ENCODE data around the gene DNM1.

The DNM1 gene

DNA sequence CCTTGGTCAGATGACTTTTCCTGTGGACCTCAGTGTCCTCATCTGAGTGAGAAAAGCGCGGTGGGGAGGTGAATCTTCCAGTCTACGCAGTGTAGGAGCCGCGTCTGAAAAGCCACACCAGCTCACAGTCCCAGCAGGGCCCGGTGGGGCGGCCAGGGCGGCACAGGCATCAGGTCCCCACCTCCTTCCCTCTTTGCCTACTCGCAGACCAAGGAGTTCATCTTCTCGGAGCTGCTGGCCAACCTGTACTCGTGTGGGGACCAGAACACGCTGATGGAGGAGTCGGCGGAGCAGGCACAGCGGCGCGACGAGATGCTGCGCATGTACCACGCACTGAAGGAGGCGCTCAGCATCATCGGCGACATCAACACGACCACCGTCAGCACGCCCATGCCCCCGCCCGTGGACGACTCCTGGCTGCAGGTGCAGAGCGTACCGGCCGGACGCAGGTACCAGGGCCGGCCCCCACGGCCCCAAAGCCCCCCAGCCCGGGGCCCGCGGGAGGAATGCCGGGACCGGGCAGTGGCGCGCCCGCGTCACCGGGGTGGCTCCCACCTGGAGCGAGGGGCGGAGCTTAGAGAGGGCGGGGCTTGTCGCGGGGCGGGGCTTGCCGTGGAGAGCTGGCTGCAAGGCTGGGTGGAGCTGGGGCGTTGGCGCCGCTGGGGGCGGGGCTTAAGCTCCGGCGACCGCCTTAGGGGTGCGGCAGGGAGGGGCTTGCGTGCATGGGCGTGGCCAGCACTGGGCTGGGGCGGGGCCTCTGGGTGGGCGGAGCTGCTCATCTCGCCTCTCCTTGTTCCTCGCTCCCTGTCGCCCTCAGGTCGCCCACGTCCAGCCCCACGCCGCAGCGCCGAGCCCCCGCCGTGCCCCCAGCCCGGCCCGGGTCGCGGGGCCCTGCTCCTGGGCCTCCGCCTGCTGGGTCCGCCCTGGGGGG lies 47.0 kb downstream of the DNM1 start:
- in situ Hi-C loops (cut with HindIII; ENCODE audit: low sequenced_read_pairs) = no loop called here

DNA sequence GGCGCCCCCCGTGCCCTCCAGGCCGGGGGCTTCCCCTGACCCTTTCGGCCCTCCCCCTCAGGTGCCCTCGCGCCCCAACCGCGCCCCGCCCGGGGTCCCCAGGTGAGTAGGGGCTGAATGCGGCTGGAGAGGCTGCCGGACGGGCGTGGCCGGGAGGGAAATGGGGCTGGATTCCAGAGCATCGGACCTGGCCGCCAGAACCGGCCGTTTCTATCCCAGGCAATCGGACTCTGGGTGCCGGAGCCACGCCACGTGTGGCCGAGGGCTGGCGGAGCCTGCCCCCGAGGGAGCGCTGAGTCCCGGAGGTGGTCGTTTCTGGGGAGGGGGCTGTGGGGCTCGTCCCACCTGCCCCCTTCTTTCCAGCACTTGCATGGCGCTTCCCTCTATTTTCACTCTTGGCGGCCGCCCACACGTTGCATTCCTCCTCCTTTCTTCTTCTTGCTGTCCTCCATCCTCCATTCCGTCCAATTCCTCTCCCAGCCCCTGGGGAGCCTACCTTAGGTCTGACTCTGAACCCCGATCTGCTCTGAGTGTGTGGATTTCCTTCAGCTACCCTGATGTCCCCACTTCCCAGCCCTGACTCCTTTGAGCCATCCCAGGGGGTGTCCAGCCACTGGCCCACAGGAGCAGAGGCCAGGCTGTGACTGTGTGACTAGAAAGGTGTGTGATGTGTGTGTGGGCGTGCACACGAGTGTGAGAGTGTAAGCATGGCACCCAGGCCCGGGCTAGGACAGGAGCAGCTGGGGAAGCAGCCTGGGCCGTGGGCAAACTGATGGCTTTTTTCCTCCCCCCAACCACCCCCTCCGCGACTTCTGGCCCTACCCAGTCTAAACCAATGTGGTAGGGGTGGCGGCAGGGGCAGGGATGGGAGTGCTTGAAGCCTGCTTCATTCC lies 47.9 kb downstream of the DNM1 start:
- in situ Hi-C loops (cut with HindIII; ENCODE audit: low sequenced_read_pairs) = no loop called here

DNA sequence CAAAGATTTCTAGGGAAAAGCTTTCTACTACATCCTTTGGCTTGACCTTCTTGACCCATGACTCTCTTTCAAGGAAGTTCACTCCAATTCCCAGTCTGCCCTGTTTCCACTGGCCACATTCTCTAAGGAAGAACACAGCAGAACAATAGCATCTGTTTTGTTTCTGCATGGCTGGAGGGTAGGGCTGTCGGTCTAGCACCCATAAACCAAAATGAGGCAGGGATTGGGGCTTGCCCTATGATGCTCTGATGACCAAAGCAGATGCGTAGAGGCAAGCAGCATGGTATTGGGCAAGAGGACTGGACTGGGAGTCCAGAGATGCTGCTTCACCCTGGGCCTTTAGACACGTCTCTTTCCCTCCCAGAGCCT lies 48.5 kb downstream of the DNM1 start:
- in situ Hi-C loops (cut with HindIII; ENCODE audit: low sequenced_read_pairs) = no loop called here

DNA sequence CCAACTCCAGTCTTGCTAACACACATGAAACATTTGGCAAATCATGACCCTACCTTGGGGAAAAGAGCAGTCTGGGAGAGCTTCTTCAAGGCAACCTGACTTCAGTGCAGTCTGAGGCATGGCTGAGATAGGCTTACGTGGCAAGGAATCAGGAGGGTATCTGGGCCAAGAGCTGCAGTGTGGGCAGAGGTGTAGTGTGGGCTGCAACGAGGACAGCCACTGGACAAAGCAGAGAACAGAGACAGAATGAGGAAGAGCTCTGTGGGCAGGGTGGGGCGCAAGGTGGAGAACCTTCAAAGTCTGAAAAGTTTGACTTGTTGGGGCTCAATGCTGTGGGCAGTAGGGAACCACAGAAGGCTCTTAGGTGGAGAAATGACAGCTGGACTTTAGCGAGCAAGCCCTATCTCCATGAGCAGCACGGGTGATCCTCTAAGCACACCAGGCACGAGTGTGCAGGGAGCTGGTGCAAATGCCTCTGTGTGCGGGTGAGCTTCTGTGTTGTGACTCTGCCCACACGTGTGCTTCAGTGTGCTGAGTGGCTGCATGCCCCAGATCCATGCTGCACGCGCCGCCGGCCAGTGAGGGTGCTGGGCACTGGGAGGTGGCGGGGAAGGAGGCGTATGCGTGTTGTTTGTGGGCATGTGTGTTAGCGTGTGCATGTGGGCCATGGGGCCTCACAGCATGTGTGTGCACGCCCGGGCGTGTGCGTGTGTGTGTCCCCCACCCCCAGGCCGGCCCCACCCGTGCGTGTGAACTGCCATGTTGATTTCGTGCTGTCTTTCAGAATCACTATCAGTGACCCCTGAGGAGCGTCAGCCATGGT lies 49.3 kb downstream of the DNM1 start:
- in situ Hi-C loops (cut with HindIII; ENCODE audit: low sequenced_read_pairs) = no loop called here

DNA sequence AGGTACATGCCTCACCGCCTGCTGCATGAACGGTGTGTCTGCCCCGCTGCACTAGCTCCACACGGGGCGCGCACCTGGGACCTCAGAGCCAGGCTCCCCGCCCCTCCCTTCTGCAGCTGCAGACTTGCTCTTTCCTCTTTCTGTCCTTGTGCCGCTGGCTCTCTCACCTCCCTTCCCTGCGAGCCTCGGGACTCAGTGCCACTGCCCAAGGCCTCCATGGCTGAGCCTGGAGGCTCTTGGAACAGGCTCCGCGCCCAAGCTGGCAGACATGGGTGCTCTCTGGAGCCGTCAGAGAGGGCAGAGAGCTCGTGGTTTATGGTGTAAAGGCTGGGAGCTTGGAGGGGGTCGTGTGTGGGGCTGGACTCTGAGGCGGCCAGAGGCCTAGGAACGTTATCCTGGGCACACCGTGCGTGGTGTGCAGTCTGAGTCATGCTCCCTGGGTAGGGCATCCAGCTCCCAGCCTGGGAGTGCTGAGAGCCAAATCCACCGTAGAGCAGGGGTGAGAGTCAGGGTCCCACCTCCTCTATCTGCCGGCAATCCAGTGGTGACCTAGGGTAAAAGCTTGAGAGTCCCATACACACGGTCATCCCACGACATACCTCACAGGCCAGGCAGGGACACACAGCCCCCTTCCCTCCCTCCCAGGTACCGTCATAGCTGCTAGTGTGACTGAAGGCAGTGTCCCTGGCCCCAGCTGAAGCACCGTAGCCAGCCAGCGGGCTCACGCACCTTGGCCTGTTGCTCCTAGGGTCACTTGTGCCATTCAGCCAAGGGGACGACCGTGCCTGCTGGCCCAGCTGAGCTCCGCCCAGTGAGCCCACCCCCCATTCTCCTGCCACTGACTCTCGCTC lies 50.2 kb downstream of the DNM1 start:
- in situ Hi-C loops (cut with HindIII; ENCODE audit: low sequenced_read_pairs) = no loop called here

DNA sequence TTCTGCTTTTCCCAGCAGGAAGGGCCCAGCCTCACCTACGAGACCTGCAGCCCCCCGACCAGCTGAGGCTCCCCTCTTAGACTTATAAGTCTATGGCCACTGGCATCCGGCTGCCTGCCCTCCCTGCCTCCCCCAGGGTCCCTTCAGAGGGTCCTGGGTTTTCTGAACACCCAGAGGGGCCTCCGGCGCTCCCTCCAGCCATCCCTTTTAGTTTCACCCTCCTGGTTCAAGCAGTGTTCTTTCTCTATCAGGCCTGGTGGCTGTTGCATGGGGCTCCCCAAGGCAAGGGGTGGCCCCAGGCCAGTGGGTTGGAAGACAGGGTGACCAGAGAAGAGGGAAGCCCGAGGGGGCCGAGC lies 50.8 kb downstream of the DNM1 start:
- in situ Hi-C loops (cut with HindIII; ENCODE audit: low sequenced_read_pairs) = no loop called here

DNA sequence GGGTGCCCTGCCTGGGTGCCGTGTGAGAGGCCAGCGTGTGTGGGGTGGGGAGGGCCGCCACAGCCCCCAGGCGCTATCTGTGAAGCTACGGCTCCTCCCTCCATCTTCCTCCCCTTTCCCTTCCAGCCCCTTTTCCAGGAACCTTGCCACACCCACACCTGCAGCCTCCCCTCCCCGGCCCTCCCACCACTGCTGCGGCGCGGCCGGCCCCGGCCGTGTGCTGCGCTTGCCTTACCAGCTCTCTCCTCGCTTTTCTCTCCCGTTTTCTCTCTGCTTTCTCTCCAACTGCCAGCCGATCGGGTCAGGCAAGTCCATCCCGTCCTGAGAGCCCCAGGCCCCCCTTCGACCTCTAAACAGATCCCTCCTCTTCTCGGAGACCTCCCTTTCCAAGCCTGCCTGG lies 51.2 kb downstream of the DNM1 start:
- in situ Hi-C loops (cut with HindIII; ENCODE audit: low sequenced_read_pairs) = no loop called here

DNA sequence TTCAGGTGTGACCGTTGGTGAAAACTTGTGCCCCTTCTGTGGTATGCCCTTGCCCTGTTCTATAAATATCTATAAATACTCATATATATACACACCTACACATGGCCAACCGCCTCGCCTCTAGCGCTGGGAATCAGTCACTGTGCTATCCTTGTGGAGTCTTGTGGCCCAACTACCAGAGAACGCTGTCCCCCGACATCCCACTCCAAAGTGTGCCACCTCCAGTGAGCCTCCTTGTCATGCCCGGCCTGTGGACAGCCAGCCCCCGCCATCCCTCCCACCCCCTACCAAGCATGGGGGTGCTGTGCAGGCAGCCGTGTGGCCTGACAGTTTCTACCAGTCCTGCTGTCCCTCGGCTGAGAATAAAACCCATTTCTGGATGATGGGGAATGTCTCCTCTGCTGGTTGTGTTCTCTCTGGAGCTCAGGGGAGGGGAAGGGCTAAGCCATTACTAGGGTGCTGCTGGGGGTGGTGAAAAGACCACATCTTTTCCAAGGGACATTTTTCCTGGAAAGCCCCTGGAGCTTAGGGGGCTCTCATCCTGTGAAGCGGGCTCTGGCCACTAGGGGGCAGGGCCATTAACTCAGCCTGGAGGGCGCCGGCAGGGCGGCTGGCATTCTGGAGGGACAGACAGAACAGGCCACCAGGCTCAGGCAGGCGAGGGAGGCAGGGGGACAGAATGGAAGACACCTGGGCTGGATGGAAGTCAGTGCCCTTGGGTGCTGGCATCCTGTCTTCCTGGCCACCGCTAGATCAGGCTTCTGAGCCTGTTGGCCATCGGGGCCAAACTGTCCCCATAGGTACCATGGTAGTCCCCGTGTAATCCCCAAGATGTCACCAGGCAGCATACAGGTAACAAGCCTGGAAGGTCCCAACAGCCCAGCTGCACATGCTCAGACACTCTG lies 51.9 kb downstream of the DNM1 start:
- in situ Hi-C loops (cut with HindIII; ENCODE audit: low sequenced_read_pairs) = no loop called here

DNA sequence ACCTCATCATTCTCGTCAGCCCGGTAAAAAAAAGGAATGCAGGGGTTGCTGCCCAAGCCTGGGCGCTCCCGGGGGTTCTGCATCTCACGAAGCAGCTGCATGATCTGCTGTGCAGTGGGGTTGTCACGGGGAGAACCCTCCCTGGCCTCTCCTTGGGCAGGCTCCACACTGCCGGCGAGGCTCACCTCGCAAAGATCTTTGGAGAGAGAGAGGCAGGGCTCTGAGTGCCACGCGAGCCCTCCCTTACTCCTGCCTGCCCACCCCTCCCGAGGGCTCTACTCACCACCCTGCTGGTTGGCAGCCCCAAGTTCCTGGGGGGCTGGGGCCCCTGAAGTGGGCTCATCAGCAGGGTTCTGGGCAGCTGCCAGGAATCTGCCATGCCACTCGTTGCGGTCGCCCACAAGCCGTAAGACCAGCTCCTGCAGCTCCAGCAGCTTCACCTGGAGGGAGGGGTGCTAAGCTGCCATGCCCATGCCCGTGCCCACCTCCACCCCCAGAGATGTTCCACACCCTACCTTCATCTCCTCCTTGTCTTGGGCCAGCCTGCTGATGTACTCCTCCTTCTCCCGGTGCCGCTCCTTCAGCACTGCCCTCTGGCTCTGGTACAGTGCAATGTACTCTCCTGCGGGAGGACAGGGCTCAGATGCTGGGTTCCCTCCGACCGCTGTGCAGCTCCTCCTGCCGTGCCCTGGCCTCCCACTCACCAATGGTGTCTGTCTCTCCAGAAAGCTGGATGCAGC lies 54.1 kb downstream of the DNM1 start:
- in situ Hi-C loops (cut with HindIII; ENCODE audit: low sequenced_read_pairs) = no loop called here

DNA sequence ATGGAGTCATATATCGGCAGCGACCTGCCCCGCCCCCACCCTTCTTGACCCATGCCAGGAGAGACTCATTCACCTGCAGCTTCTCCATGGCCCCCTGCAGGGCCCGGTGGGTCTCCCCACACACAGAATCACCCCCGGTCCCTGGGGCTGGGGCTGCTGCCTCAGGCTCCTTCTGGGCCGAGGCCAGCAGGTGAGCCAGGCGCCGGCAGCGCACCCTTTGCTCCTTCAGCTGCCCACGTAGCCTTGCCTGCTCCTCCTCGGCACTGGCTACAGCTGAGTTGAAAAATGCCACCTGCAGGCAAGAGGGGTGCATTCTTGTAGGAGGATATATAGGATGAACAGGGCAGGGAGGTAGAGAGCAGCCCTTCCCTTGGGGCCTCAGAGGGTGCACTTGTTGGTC lies 54.7 kb downstream of the DNM1 start:
- in situ Hi-C loops (cut with HindIII; ENCODE audit: low sequenced_read_pairs) = no loop called here

DNA sequence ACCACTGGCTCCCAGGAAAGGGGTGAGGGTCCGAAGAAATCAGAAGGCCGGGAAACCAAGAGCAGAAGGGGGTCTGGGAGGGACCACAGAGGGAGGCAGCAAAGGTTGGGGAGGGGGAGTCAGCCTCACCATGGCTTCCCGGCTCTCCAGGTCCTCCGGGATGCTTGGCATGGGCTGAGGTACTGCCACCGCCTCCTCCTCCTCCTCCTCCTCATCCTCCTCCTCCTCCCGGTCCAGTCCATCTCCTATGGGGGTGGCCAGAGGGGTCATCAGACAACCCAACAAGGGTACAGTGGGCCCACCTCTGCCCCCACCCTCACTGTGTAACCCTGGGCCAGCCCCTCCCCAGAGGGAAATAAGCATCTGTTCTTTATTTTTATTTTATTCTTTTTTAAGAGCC lies 55.1 kb downstream of the DNM1 start:
- in situ Hi-C loops (cut with HindIII; ENCODE audit: low sequenced_read_pairs) = no loop called here

DNA sequence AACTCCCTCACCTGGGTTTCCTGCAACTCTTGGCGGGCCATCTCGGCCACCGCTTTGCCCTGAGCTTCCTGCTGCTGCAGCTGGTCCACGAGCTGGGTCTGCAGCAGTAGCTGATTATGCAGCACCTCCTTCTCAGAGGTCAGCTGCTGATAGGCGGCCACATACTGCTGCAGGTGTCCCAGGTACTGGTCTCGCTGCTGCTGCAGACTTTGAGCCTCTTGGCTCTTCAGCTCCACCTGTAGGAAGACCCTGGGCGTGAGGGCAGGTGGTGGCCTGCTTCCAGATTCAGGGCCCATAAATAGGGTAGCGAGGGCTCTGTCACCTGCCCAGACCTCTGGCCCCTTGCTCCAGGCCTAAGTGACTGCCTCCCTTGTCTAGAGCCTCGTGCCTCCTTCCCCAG lies 56.0 kb downstream of the DNM1 start:
- in situ Hi-C loops (cut with HindIII; ENCODE audit: low sequenced_read_pairs) = no loop called here

DNA sequence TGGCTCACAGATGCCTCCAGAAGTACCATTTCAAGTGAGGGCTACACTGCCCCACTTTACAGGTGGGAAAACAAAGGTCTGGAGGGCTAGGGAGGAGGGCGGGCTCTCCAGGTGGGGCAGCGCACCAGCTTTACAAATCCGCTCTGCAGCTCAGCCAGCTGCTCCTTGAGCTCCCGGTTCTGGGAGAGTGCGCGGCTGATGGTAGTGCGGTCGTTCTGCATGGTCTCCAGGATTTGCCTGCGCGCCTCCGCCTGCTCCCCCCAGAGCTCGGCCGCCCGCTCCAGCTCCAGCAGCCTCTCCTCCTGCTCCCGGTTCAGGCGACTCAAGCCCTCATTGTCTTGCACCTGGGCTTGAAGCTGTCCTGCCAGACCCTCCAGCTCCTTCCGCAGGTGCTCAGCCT lies 57.2 kb downstream of the DNM1 start:
- in situ Hi-C loops (cut with HindIII; ENCODE audit: low sequenced_read_pairs) = no loop called here

DNA sequence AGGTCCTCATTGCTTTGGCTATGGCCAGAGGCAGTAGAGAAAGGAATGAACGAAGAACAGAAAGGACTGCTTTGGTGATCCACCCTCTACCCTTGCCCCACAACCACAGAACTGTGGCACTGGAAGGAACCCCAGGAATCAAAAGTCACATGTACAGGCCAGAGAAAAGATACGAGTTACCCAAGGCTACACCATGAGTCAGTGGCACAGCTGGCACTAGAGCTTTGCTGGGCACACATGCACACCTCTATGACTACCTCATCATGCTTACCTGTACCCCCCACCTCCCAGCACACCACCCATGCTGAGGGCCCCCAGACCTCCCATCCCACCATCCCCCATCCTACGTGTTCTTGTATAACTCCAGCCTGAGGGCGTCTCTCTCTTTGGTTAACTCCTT lies 59.5 kb downstream of the DNM1 start:
- in situ Hi-C loops (cut with HindIII; ENCODE audit: low sequenced_read_pairs) = no loop called here

DNA sequence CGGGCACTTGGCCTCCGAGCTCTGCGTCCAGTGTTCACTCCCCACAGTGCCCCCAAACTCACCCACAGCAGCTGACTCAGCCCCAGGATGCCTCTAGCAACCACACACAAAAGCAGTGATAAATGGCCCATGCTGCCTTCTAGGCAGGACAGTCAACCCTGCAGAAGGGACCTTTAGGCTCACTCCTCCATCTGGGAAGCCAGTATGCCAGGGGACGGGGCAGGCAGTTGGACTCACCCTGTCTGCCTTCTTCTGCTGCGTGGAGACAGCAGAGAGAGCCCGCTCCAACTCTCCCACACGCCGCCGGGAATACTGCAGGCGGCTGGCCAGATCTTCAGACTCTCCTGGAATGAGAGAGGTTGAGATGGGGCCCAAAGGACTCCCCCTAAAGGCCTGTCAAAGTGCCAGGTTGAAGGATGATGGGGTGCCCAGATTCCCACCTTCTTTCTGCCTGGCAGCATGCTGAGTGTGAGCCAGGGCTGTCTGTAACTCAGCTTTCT lies 62.2 kb downstream of the DNM1 start:
- in situ Hi-C loops (cut with HindIII; ENCODE audit: low sequenced_read_pairs) = no loop called here

DNA sequence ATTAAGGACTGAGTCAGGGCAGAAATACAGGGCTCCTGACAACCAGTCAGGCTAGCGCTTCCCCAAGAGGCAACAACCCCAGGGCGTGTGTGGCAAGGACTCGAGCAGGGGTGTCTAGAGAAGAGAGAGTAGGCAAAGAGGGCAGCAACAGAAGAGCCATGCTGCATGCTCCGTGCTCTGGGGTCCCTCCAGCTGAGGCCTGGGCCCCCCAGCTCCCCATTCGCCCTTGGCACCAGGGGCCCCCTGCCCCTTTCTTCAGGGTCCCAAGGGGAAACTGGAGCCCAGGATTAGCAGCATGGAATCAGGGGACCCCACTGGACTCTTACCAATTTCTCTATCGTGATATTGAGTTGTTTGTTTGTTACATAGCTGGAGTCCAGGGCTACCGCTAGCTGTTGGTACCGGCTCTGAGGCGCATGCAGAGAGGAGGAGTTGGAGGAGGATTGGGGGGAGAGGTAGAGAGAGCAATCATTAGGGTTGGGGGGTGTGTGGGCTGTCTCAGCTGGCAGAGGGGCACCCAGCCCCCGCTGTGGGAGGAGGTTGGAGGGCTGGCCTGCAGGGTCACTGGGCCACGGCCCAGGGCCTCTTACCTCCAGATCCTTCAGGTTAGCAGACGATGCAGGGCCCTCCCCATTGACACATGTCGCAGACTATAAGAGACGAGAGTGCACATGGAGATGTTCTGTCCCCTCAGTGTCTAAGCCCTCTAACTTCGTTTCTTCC lies 63.9 kb downstream of the DNM1 start:
- in situ Hi-C loops (cut with HindIII; ENCODE audit: low sequenced_read_pairs) = no loop called here

DNA sequence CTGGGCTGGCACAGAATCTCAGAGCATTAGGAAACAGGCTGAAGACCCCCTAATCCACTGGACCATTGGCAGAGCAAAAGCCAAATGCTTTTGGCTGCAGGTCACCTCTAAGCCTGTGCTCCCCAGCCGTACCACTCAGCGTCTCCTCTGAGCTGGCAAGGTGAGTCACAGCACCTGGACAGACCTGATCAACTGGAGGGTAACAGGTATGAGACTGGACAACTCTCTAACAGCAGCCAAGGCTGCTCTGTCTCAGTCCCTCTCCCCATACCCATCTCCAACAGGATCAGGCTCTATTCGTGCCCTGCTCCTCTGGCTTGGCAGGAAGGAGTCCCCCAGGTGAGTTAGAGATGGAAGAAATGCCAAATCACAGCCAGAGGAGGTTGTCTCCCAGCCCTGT lies 67.9 kb downstream of the DNM1 start:
- in situ Hi-C loops (cut with HindIII; ENCODE audit: low sequenced_read_pairs) = no loop called here

DNA sequence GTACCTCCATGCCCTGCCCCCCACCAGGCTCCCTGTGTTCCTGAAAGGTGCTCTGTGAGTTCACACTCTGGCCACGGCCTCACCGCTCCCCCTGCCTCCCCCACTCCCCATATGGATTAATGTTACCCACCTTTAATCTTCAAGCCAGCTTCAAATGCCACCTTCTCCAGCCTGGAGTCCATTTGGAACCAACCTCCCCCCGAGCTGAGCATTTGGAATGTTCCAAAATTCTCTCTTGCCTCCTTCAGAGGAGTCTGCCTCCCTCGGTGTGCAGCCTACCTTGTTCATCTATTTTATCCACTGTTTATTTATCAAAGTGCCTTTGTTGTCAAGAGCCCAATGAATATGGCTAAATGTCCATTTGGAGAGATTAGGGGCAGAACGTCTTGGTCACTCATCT lies 68.3 kb downstream of the DNM1 start:
- in situ Hi-C loops (cut with HindIII; ENCODE audit: low sequenced_read_pairs) = no loop called here
